GM21381 (cell line): ENCODE data around the gene NKX1-2.

Experiments
- ATAC-seq: cut with Tn5 transposase; IDR thresholded peaks from one replicate; pipeline ENCODE4 v1.9.1; 2021; ENCODE audit warnings: mild to moderate bottlenecking, moderate library complexity; ENCODE audit not compliant: unreplicated experiment

The NKX1-2 gene

GRCh38 chr10:124450012-124450782, at the start of gene NKX1-2:
Gene NKX1-2 (minus strand): TSS chr10:124450035. CDS start chr10:124449943, 92 bp downstream.
- no peak for ATAC-seq

GRCh38 chr10:124498056-124498455, 48.2 kb upstream of the NKX1-2 start:
- ATAC-seq, result no peak

GRCh38 chr10:124497196-124497881, 47.5 kb upstream of the NKX1-2 start:
- ATAC-seq, result no peak

- ATAC-seq, result no peak
Measured at GRCh38 chr10:124496620-124497019, 46.8 kb upstream of the NKX1-2 start.

- ATAC-seq, result no peak
Measured at GRCh38 chr10:124496150-124496549, 46.3 kb upstream of the NKX1-2 start.

- no peak for ATAC-seq
Measured at GRCh38 chr10:124495725-124496124, 45.9 kb upstream of the NKX1-2 start.

GRCh38 chr10:124495162-124495561, 45.3 kb upstream of the NKX1-2 start:
- ATAC-seq, result no peak

- no peak for ATAC-seq
Measured at GRCh38 chr10:124494046-124494807, 44.4 kb upstream of the NKX1-2 start.

GRCh38 chr10:124493214-124493882, 43.5 kb upstream of the NKX1-2 start:
- no peak for ATAC-seq

GRCh38 chr10:124492266-124492665, 42.4 kb upstream of the NKX1-2 start:
- no peak for ATAC-seq

- ATAC-seq, result no peak
Measured at GRCh38 chr10:124491105-124491504, 41.3 kb upstream of the NKX1-2 start.

- no peak for ATAC-seq
Measured at GRCh38 chr10:124486635-124487034, 36.8 kb upstream of the NKX1-2 start.

GRCh38 chr10:124484661-124485060, 34.8 kb upstream of the NKX1-2 start:
- ATAC-seq, result no peak

- ATAC-seq, result no peak
Measured at GRCh38 chr10:124484031-124484430, 34.2 kb upstream of the NKX1-2 start.

- ATAC-seq, result no peak
Measured at GRCh38 chr10:124482876-124483275, 33.0 kb upstream of the NKX1-2 start.

GRCh38 chr10:124482236-124482800, 32.5 kb upstream of the NKX1-2 start:
- no peak for ATAC-seq

- ATAC-seq, result no peak
Measured at GRCh38 chr10:124481717-124482116, 31.9 kb upstream of the NKX1-2 start.

GRCh38 chr10:124480860-124481259, 31.0 kb upstream of the NKX1-2 start:
- no peak for ATAC-seq

- no peak for ATAC-seq
Measured at GRCh38 chr10:124478515-124478914, 28.7 kb upstream of the NKX1-2 start.

- no peak for ATAC-seq
Measured at GRCh38 chr10:124477614-124478363, 28.0 kb upstream of the NKX1-2 start.
